Panc1 (cell line): ENCODE measurements around the gene PRCD. TPM values are rescaled to one million over a fixed set of nuclear protein-coding genes. Genes with fewer than 3 reads are reported as not detected.

Source experiments
- ATAC-seq: fragments of 200-7000 bp; cut with Tn5 transposase; 2 replicates; pipeline ENCODE4 v1.9.1; 2020; ENCODE audit warnings: mild to moderate bottlenecking, moderate library complexity
- BruUV-seq: library from RNA; stranded (reverse); fragments of 400-500 nt; replicated peaks from 2 replicates; lab custom pipeline; 2021; lab: Mats Ljungman, UMichigan
- CTCF ChIA-PET: fragments of 300-600 bp; sonication (Branson Sonifier 250); formaldehyde crosslinking; loops from one replicate; lab custom pipeline; 2022; ENCODE audit warnings: antibody characterized with exemption; lab: Charles Lee
- POLR2A ChIA-PET: fragments of 300-600 bp; sonication (Branson Sonifier 250); formaldehyde crosslinking; loops from one replicate; lab custom pipeline; 2022; ENCODE audit warnings: antibody characterized with exemption; lab: Charles Lee
- DNase-seq: peaks from one replicate; pipeline ENCODE4 v3.0.0-alpha.2; 2010; ENCODE audit warnings: low read depth, low spot score
- H3K27ac ChIP-seq: 2 replicates; pipeline ENCODE4 v1.5.1; 2011; ENCODE audit warnings: mild to moderate bottlenecking, low read length, inconsistent platforms
- H3K27me3 ChIP-seq: fragments of 200-500 bp; sonication (Bioruptor generic); 2 replicates; pipeline ENCODE4 v1.6.0; 2014; ENCODE audit warnings: low read length, inconsistent platforms; ENCODE audit not compliant: control insufficient read depth, insufficient read depth
- H3K36me3 ChIP-seq: fragments of 200-500 bp; sonication (Bioruptor generic); 2 replicates; pipeline ENCODE4 v1.5.1; 2014; ENCODE audit warnings: inconsistent platforms, mild to moderate bottlenecking, low read length, moderate library complexity; ENCODE audit not compliant: control insufficient read depth, insufficient read depth
- H3K4me1 ChIP-seq: 2 replicates; pipeline ENCODE4 v1.5.1; 2011; ENCODE audit warnings: inconsistent platforms, mild to moderate bottlenecking, low read length, moderate library complexity; ENCODE audit not compliant: control insufficient read depth, insufficient read depth
- H3K4me3 ChIP-seq, 2 experiments: 2 replicates each; pipeline ENCODE4 v1.5.1; 2011 to 2012; ENCODE audit warnings: low read depth in 2 of 2, low read length in 2 of 2, mild to moderate bottlenecking in 2 of 2, inconsistent platforms in 1 of 2, moderate library complexity in 1 of 2
- H3K9me3 ChIP-seq: fragments of 200-500 bp; sonication (Bioruptor generic); 2 replicates; pipeline ENCODE4 v1.5.1; 2014; ENCODE audit warnings: low read depth, mild to moderate bottlenecking, inconsistent platforms, low read length, moderate library complexity; ENCODE audit not compliant: control insufficient read depth, insufficient read depth
- POLR2AphosphoS5 ChIP-seq: IDR thresholded peaks from 2 replicates; pipeline ENCODE4 v1.6.1; 2012; ENCODE audit warnings: mild to moderate bottlenecking, low read depth, low read length, moderate library complexity
- SIN3A ChIP-seq: IDR thresholded peaks from 2 replicates; pipeline ENCODE4 v1.6.1; 2012; ENCODE audit warnings: low read depth, mild to moderate bottlenecking, low read length, moderate library complexity, borderline replicate concordance; ENCODE audit not compliant: insufficient read depth
- TCF7L2 ChIP-seq: IDR thresholded peaks from 2 replicates; pipeline ENCODE4 v1.6.1; 2011; ENCODE audit warnings: mild to moderate bottlenecking, low read depth, low read length, inconsistent platforms
- in situ Hi-C: cut with HindIII; loops from 2 replicates; pipeline ENCODE4 v1.10.0; 2016; ENCODE audit warnings: low sequenced_read_pairs, low pct_unique_long_range_greater_than_20kb
- intact Hi-C: fragments of 100-400 bp; cut with micrococcal nuclease; formaldehyde crosslinking; loops from one replicate; pipeline ENCODE4 v1.10.0; 2022; ENCODE audit not compliant: unreplicated experiment
- total RNA-seq: library from RNA; stranded (reverse); gene quantifications from one replicate; pipeline ENCODE4 v1.2.1, GENCODE V29; 2021; ENCODE audit not compliant: unreplicated experiment
- TF ChIP-seq, protein P1 (sequence below), 2 experiments: IDR thresholded peaks; 2 replicates each; pipeline ENCODE4 v1.6.1; 2011 to 2012; ENCODE audit warnings: low read depth in 2 of 2, control low read depth in 1 of 2, low read length in 1 of 2, mild to moderate bottlenecking in 1 of 2, moderate library complexity in 1 of 2; ENCODE audit not compliant: insufficient read depth in 1 of 2
- TF ChIP-seq, protein P2 (sequence below): fragments of 450-650 bp; IDR thresholded peaks from 2 replicates; pipeline ENCODE4 v1.5.1; 2017; ENCODE audit warnings: mild to moderate bottlenecking

Gene PRCD
- total RNA-seq, 1 experiment from 2014 or later = 0.54 TPM

DNA sequence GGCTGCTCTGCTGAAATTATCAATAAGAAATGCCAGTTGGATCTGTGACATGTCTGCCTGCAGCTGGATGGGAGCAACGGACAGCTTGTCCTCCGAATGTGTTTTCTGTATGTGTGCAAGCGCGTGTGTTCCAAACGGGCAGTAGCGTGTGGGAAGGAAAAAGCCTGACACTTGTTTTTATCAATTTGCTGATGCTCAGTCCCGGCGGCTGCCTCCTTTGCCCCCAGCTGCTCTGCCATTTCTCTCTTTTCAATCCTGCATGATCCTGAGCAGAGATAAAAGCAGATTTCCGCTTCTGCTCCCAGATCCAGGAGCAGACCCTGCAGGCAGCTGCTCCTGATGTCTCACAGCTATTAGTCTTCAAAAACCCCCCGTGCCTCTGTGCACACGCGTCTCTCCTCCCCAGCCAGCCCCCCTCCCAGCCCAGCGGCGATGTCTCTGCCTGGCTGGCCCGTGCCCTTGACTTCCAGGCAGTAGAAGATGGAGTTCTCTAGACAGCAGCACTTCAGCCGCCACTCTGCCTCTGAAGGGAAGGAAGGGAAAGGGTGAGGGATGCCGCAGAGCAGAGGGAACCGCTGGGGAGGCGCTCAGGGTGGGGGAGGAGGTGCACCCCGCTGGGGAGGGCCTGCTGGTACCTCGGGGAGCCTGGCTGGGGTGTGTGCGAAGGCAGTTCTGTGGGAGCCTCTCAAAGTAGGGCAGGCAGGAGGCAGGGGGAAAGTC, 4.1 kb downstream of the PRCD start:
- H3K9me3 ChIP-seq = no peaks in the 10 kb centered on the region
- H3K4me1 ChIP-seq = peaks cover 26% of the 10 kb centered on the region
- POLR2A ChIA-PET = interaction anchor here (1.5 kb wide), 1 partner anchor 16 kb away, joined by 4 read pairs; no protein-coding TSS in a partner anchor
- DNase-seq (no peak), ATAC-seq (no peak)
- H3K4me3 ChIP-seq = no peak overlapping the region; a peak in 1 of 4 replicates
- no peaks in the 10 kb centered on the region for H3K27me3 ChIP-seq
- TF ChIP-seq SIN3A (no peak), TCF7L2 (no peak), POLR2AphosphoS5 (no peak)
- TF ChIP-seq, protein P1, sequence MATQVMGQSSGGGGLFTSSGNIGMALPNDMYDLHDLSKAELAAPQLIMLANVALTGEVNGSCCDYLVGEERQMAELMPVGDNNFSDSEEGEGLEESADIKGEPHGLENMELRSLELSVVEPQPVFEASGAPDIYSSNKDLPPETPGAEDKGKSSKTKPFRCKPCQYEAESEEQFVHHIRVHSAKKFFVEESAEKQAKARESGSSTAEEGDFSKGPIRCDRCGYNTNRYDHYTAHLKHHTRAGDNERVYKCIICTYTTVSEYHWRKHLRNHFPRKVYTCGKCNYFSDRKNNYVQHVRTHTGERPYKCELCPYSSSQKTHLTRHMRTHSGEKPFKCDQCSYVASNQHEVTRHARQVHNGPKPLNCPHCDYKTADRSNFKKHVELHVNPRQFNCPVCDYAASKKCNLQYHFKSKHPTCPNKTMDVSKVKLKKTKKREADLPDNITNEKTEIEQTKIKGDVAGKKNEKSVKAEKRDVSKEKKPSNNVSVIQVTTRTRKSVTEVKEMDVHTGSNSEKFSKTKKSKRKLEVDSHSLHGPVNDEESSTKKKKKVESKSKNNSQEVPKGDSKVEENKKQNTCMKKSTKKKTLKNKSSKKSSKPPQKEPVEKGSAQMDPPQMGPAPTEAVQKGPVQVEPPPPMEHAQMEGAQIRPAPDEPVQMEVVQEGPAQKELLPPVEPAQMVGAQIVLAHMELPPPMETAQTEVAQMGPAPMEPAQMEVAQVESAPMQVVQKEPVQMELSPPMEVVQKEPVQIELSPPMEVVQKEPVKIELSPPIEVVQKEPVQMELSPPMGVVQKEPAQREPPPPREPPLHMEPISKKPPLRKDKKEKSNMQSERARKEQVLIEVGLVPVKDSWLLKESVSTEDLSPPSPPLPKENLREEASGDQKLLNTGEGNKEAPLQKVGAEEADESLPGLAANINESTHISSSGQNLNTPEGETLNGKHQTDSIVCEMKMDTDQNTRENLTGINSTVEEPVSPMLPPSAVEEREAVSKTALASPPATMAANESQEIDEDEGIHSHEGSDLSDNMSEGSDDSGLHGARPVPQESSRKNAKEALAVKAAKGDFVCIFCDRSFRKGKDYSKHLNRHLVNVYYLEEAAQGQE (IDR thresholded peaks at IDR 0.05; ENCODE audit: insufficient read depth in 1 of 2, low read depth in 2 of 2, low read length in 1 of 2) = no peak
- TF ChIP-seq, protein P2, sequence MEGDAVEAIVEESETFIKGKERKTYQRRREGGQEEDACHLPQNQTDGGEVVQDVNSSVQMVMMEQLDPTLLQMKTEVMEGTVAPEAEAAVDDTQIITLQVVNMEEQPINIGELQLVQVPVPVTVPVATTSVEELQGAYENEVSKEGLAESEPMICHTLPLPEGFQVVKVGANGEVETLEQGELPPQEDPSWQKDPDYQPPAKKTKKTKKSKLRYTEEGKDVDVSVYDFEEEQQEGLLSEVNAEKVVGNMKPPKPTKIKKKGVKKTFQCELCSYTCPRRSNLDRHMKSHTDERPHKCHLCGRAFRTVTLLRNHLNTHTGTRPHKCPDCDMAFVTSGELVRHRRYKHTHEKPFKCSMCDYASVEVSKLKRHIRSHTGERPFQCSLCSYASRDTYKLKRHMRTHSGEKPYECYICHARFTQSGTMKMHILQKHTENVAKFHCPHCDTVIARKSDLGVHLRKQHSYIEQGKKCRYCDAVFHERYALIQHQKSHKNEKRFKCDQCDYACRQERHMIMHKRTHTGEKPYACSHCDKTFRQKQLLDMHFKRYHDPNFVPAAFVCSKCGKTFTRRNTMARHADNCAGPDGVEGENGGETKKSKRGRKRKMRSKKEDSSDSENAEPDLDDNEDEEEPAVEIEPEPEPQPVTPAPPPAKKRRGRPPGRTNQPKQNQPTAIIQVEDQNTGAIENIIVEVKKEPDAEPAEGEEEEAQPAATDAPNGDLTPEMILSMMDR = no peak
- H3K36me3 ChIP-seq = no peaks in the 10 kb centered on the region
- intact Hi-C loops (no loop called here), in situ Hi-C loops (no loop called here)
- no peak overlapping the region for H3K27ac ChIP-seq
- CTCF ChIA-PET = interaction anchor here (1.0 kb wide), 1 partner anchor 21 kb away, joined by 7 read pairs; no protein-coding TSS in a partner anchor
- no TSS peak for BruUV-seq

DNA sequence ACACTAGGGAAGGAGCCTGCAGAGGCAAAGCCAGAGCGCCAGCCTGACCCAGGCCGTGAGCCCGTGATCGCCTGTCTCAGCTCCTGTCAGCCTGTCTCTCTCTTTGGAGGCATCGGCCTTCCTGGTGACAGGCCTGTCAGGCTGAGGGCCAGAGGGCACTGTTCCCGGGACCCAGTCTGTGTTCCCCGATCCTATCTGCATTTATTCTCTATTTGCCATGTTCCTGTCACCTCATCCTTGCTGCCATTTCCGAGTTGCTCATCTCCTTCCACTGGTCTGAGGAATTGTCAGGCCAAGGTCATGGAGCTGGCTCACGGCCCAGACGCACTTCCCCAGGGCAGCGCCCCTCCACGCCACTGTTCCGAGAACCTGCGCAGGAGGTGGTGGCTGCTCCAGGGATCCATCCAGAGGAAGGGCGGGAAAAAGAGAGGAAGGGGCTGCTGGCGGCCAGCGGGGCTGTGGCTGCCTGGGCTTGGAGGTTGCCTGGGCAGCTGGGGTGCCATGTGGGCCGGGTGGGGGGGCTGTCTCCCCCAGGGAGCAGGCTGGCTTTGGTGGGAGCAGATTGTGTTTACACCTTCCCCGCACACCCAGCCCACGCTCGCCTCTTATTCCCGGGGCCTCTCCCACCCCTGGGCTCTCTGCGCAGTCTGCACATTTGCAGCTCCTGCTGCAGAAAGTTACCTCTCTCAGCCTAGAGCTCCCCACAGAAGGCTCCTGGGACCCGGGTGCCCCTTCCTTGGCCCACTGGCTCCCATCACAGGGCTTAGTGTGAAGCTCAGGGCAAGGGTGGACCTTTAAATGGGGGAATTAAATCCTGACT, 4.9 kb downstream of the PRCD start:
- no peak overlapping the region; a peak in 1 of 4 replicates for H3K4me3 ChIP-seq
- H3K9me3 ChIP-seq = no peaks in the 10 kb centered on the region
- DNase-seq (no peak), ATAC-seq (no peak)
- H3K4me1 ChIP-seq = peaks cover 26% of the 10 kb centered on the region
- in situ Hi-C loops (no loop called here), intact Hi-C loops (no loop called here)
- POLR2A ChIA-PET = no interaction called here
- no peaks in the 10 kb centered on the region for H3K36me3 ChIP-seq
- no peaks in the 10 kb centered on the region for H3K27me3 ChIP-seq
- H3K27ac ChIP-seq = no peak overlapping the region
- CTCF ChIA-PET = interaction anchor here (0.5 to 1.7 kb wide), 4 partner anchors 17 to 79 kb away, joined by 3 to 6 read pairs (median 3); no protein-coding TSS in a partner anchor
- TF ChIP-seq SIN3A (no peak), POLR2AphosphoS5 (no peak), TCF7L2 (no peak)
- TF ChIP-seq, protein P2 = no peak
- no TSS peak for BruUV-seq
